ENCODE results near the gene HYI.

DNA sequence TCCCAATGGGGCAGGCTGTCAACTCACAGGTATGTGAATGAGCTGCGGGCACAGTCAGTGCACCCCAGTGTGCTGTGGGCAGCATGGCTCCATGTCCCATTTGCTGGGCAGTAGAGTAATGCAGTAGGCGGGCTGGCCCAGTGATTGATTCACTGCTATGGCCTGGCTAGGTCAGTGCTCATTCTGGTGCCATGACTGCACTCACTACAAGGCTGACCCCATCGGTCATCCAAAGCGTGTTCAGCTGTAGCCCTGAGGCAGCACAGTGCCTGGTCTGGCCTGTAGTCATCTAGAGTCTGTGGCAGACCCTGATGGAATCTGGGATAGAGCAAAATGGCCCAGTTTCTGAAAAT, 7.4 kb downstream of the HYI start:
- TF ChIP-seq EP300 (IDR thresholded peaks at IDR 0.05) (no peak), POLR2AphosphoS5 (IDR thresholded peaks at IDR 0.05) (no peak)
- TF ChIP-seq, protein P1, sequence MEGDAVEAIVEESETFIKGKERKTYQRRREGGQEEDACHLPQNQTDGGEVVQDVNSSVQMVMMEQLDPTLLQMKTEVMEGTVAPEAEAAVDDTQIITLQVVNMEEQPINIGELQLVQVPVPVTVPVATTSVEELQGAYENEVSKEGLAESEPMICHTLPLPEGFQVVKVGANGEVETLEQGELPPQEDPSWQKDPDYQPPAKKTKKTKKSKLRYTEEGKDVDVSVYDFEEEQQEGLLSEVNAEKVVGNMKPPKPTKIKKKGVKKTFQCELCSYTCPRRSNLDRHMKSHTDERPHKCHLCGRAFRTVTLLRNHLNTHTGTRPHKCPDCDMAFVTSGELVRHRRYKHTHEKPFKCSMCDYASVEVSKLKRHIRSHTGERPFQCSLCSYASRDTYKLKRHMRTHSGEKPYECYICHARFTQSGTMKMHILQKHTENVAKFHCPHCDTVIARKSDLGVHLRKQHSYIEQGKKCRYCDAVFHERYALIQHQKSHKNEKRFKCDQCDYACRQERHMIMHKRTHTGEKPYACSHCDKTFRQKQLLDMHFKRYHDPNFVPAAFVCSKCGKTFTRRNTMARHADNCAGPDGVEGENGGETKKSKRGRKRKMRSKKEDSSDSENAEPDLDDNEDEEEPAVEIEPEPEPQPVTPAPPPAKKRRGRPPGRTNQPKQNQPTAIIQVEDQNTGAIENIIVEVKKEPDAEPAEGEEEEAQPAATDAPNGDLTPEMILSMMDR (IDR thresholded peaks at IDR 0.05) = no peak
